Measurements from ENCODE around the gene GMNN. TPM values are rescaled to one million over a fixed set of nuclear protein-coding genes. Genes with fewer than 3 reads are reported as not detected.

The GMNN gene
- total RNA-seq, result 10.1 and 37.5 TPM in 2 replicates

GRCh38 chr6:24774696-24775519 is at the start of gene GMNN:
GMNN (plus strand) TSS chr6:24774937; CDS start chr6:24777247, 2,310 bp downstream.

GRCh38 chr6:24798740-24799540 is 24.2 kb downstream of the GMNN start, which contains the start of gene ARMH2:
ARMH2 (minus strand) TSS chr6:24798917; CDS start chr6:24798857, 60 bp downstream.

Other genes with a start within 250 kb of the GMNN start
- under 0.01 TPM in 1 of 2 replicates, not detected in the other for gene KIAA0319, start 128.7 kb upstream of the GMNN start, total RNA-seq
- gene TDP2, start 108.0 kb upstream of the GMNN start, total RNA-seq, result 17.7 and 18.8 TPM in 2 replicates
- 3.1 and 5.7 TPM in 2 replicates for gene ACOT13, start 107.9 kb upstream of the GMNN start, total RNA-seq
- gene C6orf62, start 55.8 kb upstream of the GMNN start, total RNA-seq, result 159 and 163 TPM in 2 replicates
- not detected in 2 replicates for gene ARMH2, start 24.0 kb downstream of the GMNN start, total RNA-seq
- 0.22 and 4.9 TPM in 2 replicates for gene RIPOR2, start 161.0 kb downstream of the GMNN start, total RNA-seq

Data from placental pericyte (primary cell).